Vagina (tissue), 2 donors: Measurements from ENCODE around the gene IMMP2L. TPM values are rescaled to one million over a fixed set of nuclear protein-coding genes. Genes with fewer than 3 reads are reported as not detected.

Experiments used
- DNase-seq, 2 donors: peaks; one replicate each; pipeline ENCODE4 v3.0.0-alpha.2; 2017; ENCODE audit errors: extremely low spot score in 2 of 2
- H3K27ac ChIP-seq: fragments of 200-600 bp; sonication (generic); one replicate; pipeline ENCODE4 v1.5.1; 2019
- H3K27me3 ChIP-seq: fragments of 200-600 bp; sonication (generic); one replicate; pipeline ENCODE4 v1.5.1; 2019
- H3K36me3 ChIP-seq, 2 donors: fragments of 200-600 bp; sonication (generic); one replicate each; pipeline ENCODE4 v1.5.1; 2017 to 2019
- H3K4me1 ChIP-seq: fragments of 200-600 bp; sonication (generic); one replicate; pipeline ENCODE4 v1.5.1; 2019
- H3K4me3 ChIP-seq, 2 donors: fragments of 200-600 bp; sonication (generic); 1 replicate in 1 of 2; 2 replicates in 1 of 2; pipeline ENCODE4 v1.5.1; 2016 to 2019
- H3K9me3 ChIP-seq: fragments of 200-600 bp; sonication (generic); one replicate; pipeline ENCODE4 v1.5.1; 2019
- CTCF ChIP-seq, 3 experiments: fragments of 450-650 bp in 2 of 3; fragments of 200-600 bp in 1 of 3; sonication (generic) in 1 of 3; IDR thresholded peaks; one replicate each; pipeline ENCODE4 v1.5.1; 2017 to 2019; ENCODE audit warnings: antibody characterized with exemption in 3 of 3, mild to moderate bottlenecking in 2 of 3, moderate library complexity in 2 of 3
- POLR2A ChIP-seq, 2 donors: fragments of 450-650 bp; IDR thresholded peaks; one replicate each; pipeline ENCODE4 v1.6.1; 2017; ENCODE audit warnings: antibody characterized with exemption in 2 of 2, mild to moderate bottlenecking in 2 of 2, moderate library complexity in 2 of 2
- POLR2AphosphoS5 ChIP-seq, 2 donors: sonication (generic); formaldehyde crosslinking; IDR thresholded peaks; one replicate each; pipeline ENCODE4 v1.9.0; 2017; ENCODE audit warnings: antibody characterized with exemption in 2 of 2, mild to moderate bottlenecking in 2 of 2, low read depth in 1 of 2; ENCODE audit not compliant: insufficient read depth in 1 of 2
- intact Hi-C: fragments of 100-400 bp; cut with DNase I; formaldehyde crosslinking; loops from one replicate; pipeline ENCODE4 v1.15.1; 2023
- total RNA-seq: library from RNA; depleted of rRNA; stranded (reverse); fragments of >200 nt; gene quantifications from one replicate; pipeline ENCODE4 v1.2.3, GENCODE V29; 2016

The IMMP2L gene
- total RNA-seq, 1 donor from 2014 or later: 13.3 TPM

DNA sequence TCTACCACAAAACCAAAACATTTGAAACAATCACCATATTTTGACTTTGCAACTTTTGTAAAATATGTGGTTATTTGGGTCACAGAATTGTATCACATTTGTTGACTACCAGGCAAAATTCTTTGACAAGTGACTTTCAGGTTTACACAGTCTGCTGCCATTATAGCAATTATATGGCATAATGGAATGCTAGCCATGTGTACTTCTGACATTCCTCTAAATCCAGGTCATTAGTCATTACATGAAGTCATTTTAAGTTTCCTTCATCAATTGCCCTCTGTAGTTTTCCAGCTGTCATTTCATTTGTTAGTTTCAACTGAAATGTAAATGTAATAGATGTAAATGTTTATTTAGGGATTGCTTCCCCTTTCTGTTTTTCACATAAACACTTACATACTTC lies 137.5 kb downstream of the IMMP2L start:
- intact Hi-C loops: no loop called here

GRCh38 chr7:111414374-111414773 lies 147.9 kb downstream of the IMMP2L start:
- H3K27me3 ChIP-seq: no peaks in the 10 kb centered on the region
- H3K27ac ChIP-seq: no peak overlapping the region
- no peak for DNase-seq
- no peaks in the 10 kb centered on the region for H3K9me3 ChIP-seq
- TF ChIP-seq POLR2AphosphoS5 (IDR thresholded peaks at IDR 0.05; ENCODE audit: insufficient read depth in 1 of 2, low read depth in 1 of 2): no peak
- no peak for TF ChIP-seq POLR2A (IDR thresholded peaks at IDR 0.05)
- no peak for TF ChIP-seq CTCF (IDR thresholded peaks at IDR 0.05)
- H3K4me3 ChIP-seq: no peak overlapping the region
- intact Hi-C loops: no loop called here
- H3K36me3 ChIP-seq: no peaks in the 10 kb centered on the region
- H3K4me1 ChIP-seq: no peaks in the 10 kb centered on the region

More for the DNA sequence above, 137.5 kb downstream of the IMMP2L start:
- Histone ChIP-seq H3K27me3 (no peaks in the 10 kb centered on the region), H3K9me3 (no peaks in the 10 kb centered on the region), H3K4me3 (no peak overlapping the region), H3K27ac (no peak overlapping the region), H3K36me3 (no peaks in the 10 kb centered on the region), H3K4me1 (no peaks in the 10 kb centered on the region)
- TF ChIP-seq POLR2A (IDR thresholded peaks at IDR 0.05) (no peak), CTCF (IDR thresholded peaks at IDR 0.05) (no peak)
- DNase-seq: no peak

DNA sequence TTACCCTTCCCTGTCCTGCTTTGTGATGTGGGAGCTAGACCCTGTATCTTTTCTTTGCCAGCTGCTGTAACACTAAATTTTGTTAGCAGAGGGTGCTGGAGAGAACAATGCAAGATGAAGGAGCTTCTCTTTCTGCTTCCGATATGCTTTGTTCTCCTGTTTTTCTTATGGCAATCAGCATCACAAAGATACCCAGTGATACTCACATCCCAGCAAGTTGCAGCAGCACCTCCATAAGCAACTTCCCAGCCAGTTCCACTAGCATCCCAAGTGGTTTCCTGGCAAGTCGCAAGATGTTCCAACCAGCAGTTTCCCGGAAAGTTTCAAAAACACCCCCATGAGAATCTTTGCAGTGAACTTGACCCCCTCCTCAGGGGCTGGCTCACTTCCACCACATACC lies 148.6 kb downstream of the IMMP2L start:
- TF ChIP-seq POLR2A (IDR thresholded peaks at IDR 0.05) (no peak), CTCF (IDR thresholded peaks at IDR 0.05) (no peak), POLR2AphosphoS5 (IDR thresholded peaks at IDR 0.05; ENCODE audit: insufficient read depth in 1 of 2, low read depth in 1 of 2) (no peak)
- H3K4me3 ChIP-seq: no peak overlapping the region
- intact Hi-C loops: no loop called here

GRCh38 chr7:111410899-111411298 lies 151.4 kb downstream of the IMMP2L start:
- Histone ChIP-seq H3K4me1 (no peaks in the 10 kb centered on the region), H3K4me3 (no peak overlapping the region), H3K27me3 (no peaks in the 10 kb centered on the region), H3K9me3 (no peaks in the 10 kb centered on the region), H3K27ac (no peak overlapping the region), H3K36me3 (no peaks in the 10 kb centered on the region)
- intact Hi-C loops: no loop called here
- no peak for DNase-seq
- TF ChIP-seq CTCF (IDR thresholded peaks at IDR 0.05): no peak
- no peak for TF ChIP-seq POLR2AphosphoS5 (IDR thresholded peaks at IDR 0.05; ENCODE audit: insufficient read depth in 1 of 2, low read depth in 1 of 2)
- TF ChIP-seq POLR2A (IDR thresholded peaks at IDR 0.05): no peak

More for the DNA sequence above, 148.6 kb downstream of the IMMP2L start:
- H3K27me3 ChIP-seq: no peaks in the 10 kb centered on the region
- H3K4me1 ChIP-seq: no peaks in the 10 kb centered on the region
- no peaks in the 10 kb centered on the region for H3K36me3 ChIP-seq
- H3K27ac ChIP-seq: no peak overlapping the region
- H3K9me3 ChIP-seq: no peaks in the 10 kb centered on the region
- DNase-seq: no peak

GRCh38 chr7:111409714-111410422 lies 152.4 kb downstream of the IMMP2L start:
- Histone ChIP-seq H3K4me1 (no peaks in the 10 kb centered on the region), H3K9me3 (no peaks in the 10 kb centered on the region), H3K36me3 (no peaks in the 10 kb centered on the region), H3K27ac (no peak overlapping the region), H3K27me3 (no peaks in the 10 kb centered on the region), H3K4me3 (no peak overlapping the region)
- no peak for DNase-seq
- no peak for TF ChIP-seq POLR2AphosphoS5 (IDR thresholded peaks at IDR 0.05; ENCODE audit: insufficient read depth in 1 of 2, low read depth in 1 of 2)
- TF ChIP-seq CTCF (IDR thresholded peaks at IDR 0.05): no peak
- no peak for TF ChIP-seq POLR2A (IDR thresholded peaks at IDR 0.05)
- intact Hi-C loops: no loop called here
